Epithelial cell of proximal tubule (primary cell): Measurements from ENCODE around the gene PCDH15. TPM values are rescaled to one million over a fixed set of nuclear protein-coding genes. Genes with fewer than 3 reads are reported as not detected.

Experiments
- DNase-seq: peaks from one replicate; pipeline ENCODE4 v3.0.0-alpha.2; 2011; ENCODE audit warnings: low read depth
- H3K4me3 ChIP-seq: 2 replicates; pipeline ENCODE4 v1.5.1; 2011; ENCODE audit warnings: low read depth, mild to moderate bottlenecking, low read length
- CTCF ChIP-seq: conservative IDR thresholded peaks from 2 replicates; pipeline ENCODE4 v1.5.1; 2012; ENCODE audit warnings: low read depth, mild to moderate bottlenecking, low read length
- total RNA-seq: library from RNA; depleted of rRNA; stranded (reverse); fragments of >200 nt; gene quantifications from 2 replicates; pipeline ENCODE4 v1.2.3, GENCODE V29; 2015

PCDH15 gene
- total RNA-seq, 1 donor from 2014 or later: not detected

GRCh38 chr10:54096892-54097291 is 704.1 kb downstream of the PCDH15 start:
- DNase-seq: no peak
- no peak for TF ChIP-seq CTCF

GRCh38 chr10:54094321-54094720 is 706.7 kb downstream of the PCDH15 start:
- no peak for DNase-seq
- no peak for TF ChIP-seq CTCF
- no peak overlapping the region for H3K4me3 ChIP-seq

More at GRCh38 chr10:54096892-54097291, 704.1 kb downstream of the PCDH15 start:
- no peak overlapping the region for H3K4me3 ChIP-seq

GRCh38 chr10:54091237-54091636 is 709.8 kb downstream of the PCDH15 start:
- no peak for TF ChIP-seq CTCF
- H3K4me3 ChIP-seq: no peak overlapping the region
- no peak for DNase-seq

- no peak for DNase-seq
- no peak for TF ChIP-seq CTCF
- H3K4me3 ChIP-seq: no peak overlapping the region
Measured at GRCh38 chr10:54081950-54082349, 719.1 kb downstream of the PCDH15 start.

GRCh38 chr10:54067361-54067760 is 733.7 kb downstream of the PCDH15 start:
- H3K4me3 ChIP-seq: no peak overlapping the region
- no peak for TF ChIP-seq CTCF
- DNase-seq: no peak

GRCh38 chr10:54066646-54067045 is 734.4 kb downstream of the PCDH15 start:
- no peak overlapping the region for H3K4me3 ChIP-seq
- no peak for TF ChIP-seq CTCF
- no peak for DNase-seq

GRCh38 chr10:54065106-54065505 is 735.9 kb downstream of the PCDH15 start:
- TF ChIP-seq CTCF: no peak
- no peak overlapping the region for H3K4me3 ChIP-seq
- DNase-seq: no peak
